Measurements from ENCODE around the gene UST.

DNA sequence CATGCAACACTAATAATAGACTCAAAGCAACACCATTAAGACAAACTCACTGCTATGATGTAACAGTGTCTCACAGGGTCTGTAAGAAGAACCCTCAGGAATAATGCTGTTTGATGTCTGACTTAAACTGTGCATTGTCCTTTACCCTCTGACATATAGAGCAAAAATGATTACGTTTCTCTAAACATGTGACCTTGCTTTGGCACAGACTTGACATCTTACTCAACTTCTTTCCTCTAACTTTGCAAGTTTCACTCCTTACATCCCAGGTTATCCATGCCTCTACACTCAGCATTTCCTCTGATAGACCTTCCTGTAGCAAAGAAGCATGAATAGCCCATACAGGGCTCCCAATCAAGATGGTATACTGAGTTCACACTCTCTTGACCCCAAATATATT is 252.7 kb downstream of the UST start:
- TF ChIP-seq JUND (IDR thresholded peaks at IDR 0.05): no peak
- TF ChIP-seq, protein P1, sequence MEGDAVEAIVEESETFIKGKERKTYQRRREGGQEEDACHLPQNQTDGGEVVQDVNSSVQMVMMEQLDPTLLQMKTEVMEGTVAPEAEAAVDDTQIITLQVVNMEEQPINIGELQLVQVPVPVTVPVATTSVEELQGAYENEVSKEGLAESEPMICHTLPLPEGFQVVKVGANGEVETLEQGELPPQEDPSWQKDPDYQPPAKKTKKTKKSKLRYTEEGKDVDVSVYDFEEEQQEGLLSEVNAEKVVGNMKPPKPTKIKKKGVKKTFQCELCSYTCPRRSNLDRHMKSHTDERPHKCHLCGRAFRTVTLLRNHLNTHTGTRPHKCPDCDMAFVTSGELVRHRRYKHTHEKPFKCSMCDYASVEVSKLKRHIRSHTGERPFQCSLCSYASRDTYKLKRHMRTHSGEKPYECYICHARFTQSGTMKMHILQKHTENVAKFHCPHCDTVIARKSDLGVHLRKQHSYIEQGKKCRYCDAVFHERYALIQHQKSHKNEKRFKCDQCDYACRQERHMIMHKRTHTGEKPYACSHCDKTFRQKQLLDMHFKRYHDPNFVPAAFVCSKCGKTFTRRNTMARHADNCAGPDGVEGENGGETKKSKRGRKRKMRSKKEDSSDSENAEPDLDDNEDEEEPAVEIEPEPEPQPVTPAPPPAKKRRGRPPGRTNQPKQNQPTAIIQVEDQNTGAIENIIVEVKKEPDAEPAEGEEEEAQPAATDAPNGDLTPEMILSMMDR (IDR thresholded peaks at IDR 0.05; ENCODE audit: low read depth, low read length, missing input control): no peak
- no peak for TF ChIP-seq TAF1 (conservative IDR thresholded peaks at IDR 0.05)
- TF ChIP-seq, protein P2, sequence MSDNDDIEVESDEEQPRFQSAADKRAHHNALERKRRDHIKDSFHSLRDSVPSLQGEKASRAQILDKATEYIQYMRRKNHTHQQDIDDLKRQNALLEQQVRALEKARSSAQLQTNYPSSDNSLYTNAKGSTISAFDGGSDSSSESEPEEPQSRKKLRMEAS (IDR thresholded peaks at IDR 0.05): no peak
- TF ChIP-seq YY1 (IDR thresholded peaks at IDR 0.05): no peak
